Prostate gland (tissue), 2 donors: ENCODE results near the gene GPX6.

Experiments used
- POLR2A ChIP-seq: fragments of 450-650 bp; IDR thresholded peaks from one replicate; pipeline ENCODE4 v1.6.1; 2016; ENCODE audit warnings: antibody characterized with exemption, mild to moderate bottlenecking
- TF ChIP-seq, protein P1 (sequence below), 4 experiments: fragments of 200-600 bp in 2 of 4; fragments of 450-650 bp in 2 of 4; sonication (generic) in 2 of 4; IDR thresholded peaks; 1 replicate in 3 of 4; 2 replicates in 1 of 4; pipeline ENCODE4 v1.5.1; 2016 to 2019; ENCODE audit warnings: antibody characterized with exemption in 4 of 4, mild to moderate bottlenecking in 2 of 4, moderate library complexity in 2 of 4

DNA sequence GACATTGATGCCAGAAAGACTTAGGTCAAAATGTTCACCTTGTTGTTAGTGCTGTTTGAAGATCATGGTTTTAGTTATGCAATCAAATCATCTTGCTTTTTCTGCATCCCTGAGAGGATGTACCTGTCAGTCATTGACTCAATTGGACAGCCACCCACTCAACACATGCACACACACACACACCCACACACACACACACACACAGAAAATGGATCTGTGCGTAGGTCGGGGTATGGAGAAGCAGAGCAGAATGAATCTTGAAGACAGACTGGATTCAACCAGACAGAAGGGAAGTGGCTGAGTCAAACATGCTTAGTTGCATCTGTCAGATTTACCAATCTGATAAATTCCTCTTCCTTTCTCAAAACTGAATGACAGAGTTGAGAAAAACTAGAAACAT lies 53.2 kb downstream of the GPX6 start:
- TF ChIP-seq, protein P1, sequence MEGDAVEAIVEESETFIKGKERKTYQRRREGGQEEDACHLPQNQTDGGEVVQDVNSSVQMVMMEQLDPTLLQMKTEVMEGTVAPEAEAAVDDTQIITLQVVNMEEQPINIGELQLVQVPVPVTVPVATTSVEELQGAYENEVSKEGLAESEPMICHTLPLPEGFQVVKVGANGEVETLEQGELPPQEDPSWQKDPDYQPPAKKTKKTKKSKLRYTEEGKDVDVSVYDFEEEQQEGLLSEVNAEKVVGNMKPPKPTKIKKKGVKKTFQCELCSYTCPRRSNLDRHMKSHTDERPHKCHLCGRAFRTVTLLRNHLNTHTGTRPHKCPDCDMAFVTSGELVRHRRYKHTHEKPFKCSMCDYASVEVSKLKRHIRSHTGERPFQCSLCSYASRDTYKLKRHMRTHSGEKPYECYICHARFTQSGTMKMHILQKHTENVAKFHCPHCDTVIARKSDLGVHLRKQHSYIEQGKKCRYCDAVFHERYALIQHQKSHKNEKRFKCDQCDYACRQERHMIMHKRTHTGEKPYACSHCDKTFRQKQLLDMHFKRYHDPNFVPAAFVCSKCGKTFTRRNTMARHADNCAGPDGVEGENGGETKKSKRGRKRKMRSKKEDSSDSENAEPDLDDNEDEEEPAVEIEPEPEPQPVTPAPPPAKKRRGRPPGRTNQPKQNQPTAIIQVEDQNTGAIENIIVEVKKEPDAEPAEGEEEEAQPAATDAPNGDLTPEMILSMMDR (IDR thresholded peaks at IDR 0.05), result no peak
- TF ChIP-seq POLR2A, result no peak
